NCI-H2107 treated with DMSO at 0.1 percent for 48 hours (cell line): ENCODE data around the gene AOPEP.

ENCODE experiments used
- DNase-seq: peaks from one replicate; lab custom pipeline; 2025; ENCODE audit not compliant: unreplicated experiment; lab: John Stamatoyannopoulos, UW

AOPEP gene

GRCh38 chr9:95028853-95029219, 302.3 kb downstream of the AOPEP start:
- peak; percentile 87 for DNase-seq

- DNase-seq: peak; percentile 87
Observed at GRCh38 chr9:95029288-95029687, 302.8 kb downstream of the AOPEP start.

GRCh38 chr9:95029720-95030119, 303.2 kb downstream of the AOPEP start:
- DNase-seq: no peak

GRCh38 chr9:95030344-95030743, 303.8 kb downstream of the AOPEP start:
- DNase-seq: no peak

GRCh38 chr9:95030920-95031642, 304.6 kb downstream of the AOPEP start:
- peak; percentile 22 for DNase-seq

- DNase-seq: peak; percentile 91
Observed at GRCh38 chr9:95031711-95032461, 305.4 kb downstream of the AOPEP start.

GRCh38 chr9:95032580-95033341, 306.3 kb downstream of the AOPEP start:
- DNase-seq: peak; percentile 77

GRCh38 chr9:95035846-95036245, 309.3 kb downstream of the AOPEP start:
- DNase-seq: no peak

- DNase-seq: no peak
Observed at GRCh38 chr9:95036676-95037075, 310.2 kb downstream of the AOPEP start.

GRCh38 chr9:95037789-95038521, 311.5 kb downstream of the AOPEP start:
- no peak for DNase-seq

- DNase-seq: no peak
Observed at GRCh38 chr9:95038666-95039065, 312.2 kb downstream of the AOPEP start.

- DNase-seq: no peak
Observed at GRCh38 chr9:95040106-95040505, 313.6 kb downstream of the AOPEP start.

GRCh38 chr9:95043826-95044225, 317.3 kb downstream of the AOPEP start:
- no peak for DNase-seq

- DNase-seq: no peak
Observed at GRCh38 chr9:95044731-95045508, 318.4 kb downstream of the AOPEP start.

- no peak for DNase-seq
Observed at GRCh38 chr9:95045751-95046150, 319.3 kb downstream of the AOPEP start.

GRCh38 chr9:95047452-95048224, 321.1 kb downstream of the AOPEP start:
- no peak for DNase-seq

GRCh38 chr9:95048225-95049087, 322.0 kb downstream of the AOPEP start:
- peak; percentile 28 for DNase-seq

- peak; percentile 26 for DNase-seq
Observed at GRCh38 chr9:95049761-95050160, 323.3 kb downstream of the AOPEP start.
